GM18520 (cell line): ENCODE measurements around the gene ARFIP2.
A peak's percentile ranks its signal among the peaks of the same experiment; 100 is the strongest.
"Not testable (repeated sequence)": the region's sequence is repeated elsewhere in the genome, so short reads cannot be mapped to it uniquely, and the experiment has no call there.

Experiments used
- ATAC-seq: cut with Tn5 transposase; IDR thresholded peaks from one replicate; pipeline ENCODE4 v1.9.1; 2021; ENCODE audit not compliant: unreplicated experiment

The ARFIP2 gene, protein sequence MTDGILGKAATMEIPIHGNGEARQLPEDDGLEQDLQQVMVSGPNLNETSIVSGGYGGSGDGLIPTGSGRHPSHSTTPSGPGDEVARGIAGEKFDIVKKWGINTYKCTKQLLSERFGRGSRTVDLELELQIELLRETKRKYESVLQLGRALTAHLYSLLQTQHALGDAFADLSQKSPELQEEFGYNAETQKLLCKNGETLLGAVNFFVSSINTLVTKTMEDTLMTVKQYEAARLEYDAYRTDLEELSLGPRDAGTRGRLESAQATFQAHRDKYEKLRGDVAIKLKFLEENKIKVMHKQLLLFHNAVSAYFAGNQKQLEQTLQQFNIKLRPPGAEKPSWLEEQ

DNA sequence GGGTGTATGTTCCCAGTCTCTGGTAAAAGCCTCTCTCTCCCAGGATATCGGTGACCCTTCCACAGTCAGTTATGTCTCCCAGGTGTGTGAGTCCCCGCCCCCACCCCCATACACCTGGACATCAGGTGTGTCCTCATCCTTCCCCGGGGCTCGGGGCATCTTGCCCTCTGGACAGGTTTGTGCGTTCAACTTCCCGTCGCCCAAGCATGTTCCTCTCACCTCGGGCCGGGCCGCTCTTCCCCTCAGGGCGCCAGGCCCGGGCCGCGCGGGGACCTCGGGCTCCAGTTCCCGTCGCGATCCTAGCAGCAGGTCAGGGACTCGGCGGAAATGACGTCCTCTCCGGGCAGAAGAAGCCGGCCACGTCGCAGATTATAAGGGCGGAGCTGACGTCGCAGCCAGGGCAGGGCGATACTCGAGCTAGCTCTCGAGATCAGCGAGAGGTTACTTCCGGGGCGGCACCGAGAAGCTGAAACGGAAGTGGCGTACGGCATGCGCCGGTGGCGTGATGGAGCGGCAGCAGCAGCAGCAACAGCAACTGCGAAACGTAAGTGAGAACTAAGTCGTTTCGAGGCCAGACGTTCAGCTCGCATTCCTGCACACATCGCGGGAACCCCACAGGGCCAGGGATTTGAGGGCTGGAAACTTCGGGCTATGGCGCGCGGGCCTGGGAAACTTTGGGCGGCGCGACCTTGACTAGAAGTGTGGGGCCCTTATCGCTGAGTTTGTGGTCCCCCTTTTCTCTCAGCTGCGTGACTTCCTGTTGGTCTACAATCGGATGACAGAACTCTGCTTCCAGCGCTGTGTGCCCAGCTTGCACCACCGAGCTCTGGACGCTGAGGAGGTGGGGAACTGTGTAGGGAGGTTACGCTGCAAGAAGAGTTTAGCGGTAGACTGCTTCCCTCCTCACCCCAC lies at the start of gene ARFIP2, which contains the start of gene TIMM10B:
Gene ARFIP2, minus strand, starts transcription at position 320 of the 912 bp plus-strand sequence. CDS start 910 bp downstream, outside the sequence.
Gene TIMM10B, plus strand, starts transcription at position 490 of the 912 bp plus-strand sequence. Its CDS starts 16 bp downstream, at position 506.
- ATAC-seq: peak; percentile 99

GRCh38 chr11:6530848-6531247 lies 49.7 kb upstream of the ARFIP2 start:
- ATAC-seq: no peak

GRCh38 chr11:6529266-6529665 lies 48.1 kb upstream of the ARFIP2 start:
- no peak for ATAC-seq

DNA sequence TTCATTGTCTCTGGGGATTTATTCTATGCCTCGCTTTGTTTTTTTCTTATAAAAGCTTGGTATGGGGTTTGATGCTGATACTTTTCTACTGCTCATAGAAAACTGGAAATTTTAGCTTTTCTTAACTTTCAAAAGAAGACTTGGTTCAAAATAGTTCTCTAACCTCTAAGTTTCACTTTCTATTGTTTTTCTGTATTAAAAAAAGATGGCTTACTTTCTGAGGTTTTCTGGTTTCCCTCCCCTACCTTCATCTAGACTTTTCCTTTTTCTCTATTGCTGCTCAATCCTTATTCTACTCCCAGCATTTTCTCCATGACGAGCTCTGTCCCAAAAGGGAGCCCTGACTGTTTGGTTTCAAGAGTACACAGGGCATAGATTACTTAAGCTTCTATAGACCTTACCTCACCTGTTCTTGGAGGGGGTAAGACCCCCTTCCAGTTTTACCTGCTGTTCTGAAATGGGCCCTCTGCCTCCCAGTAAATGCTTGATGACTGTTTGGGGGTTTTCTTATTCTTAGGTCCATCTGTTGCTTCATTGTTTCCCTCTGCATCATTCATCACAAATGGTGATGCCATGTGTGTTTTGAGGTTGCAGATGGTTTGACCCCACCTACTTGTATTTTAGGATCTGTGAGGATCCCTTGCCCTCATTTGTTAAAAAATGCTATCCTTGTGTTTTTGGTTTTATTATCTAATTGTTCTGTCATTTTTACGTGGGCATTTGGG lies 45.4 kb upstream of the ARFIP2 start:
- ATAC-seq: no peak

DNA sequence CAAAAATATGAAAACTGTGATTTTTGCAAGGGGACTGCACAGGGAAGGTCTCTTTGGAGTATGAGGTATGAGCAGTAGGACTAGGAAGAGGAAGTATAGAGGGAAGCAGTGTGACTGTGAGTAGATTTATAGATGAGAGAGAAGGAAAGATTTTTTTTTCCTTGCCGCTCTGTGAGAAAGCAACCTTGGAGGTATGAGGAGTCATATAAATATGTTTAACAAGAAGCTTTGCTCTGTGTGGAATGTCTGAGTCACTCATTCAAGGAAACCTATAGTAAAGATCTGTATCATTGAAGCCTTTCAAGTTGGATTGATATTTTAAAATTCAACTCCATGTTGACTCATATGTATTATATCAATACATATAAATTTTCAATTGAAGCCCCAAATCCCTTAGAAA lies 42.1 kb upstream of the ARFIP2 start:
- no peak for ATAC-seq

GRCh38 chr11:6521946-6522345 lies 40.8 kb upstream of the ARFIP2 start:
- ATAC-seq: not testable (repeated sequence)

DNA sequence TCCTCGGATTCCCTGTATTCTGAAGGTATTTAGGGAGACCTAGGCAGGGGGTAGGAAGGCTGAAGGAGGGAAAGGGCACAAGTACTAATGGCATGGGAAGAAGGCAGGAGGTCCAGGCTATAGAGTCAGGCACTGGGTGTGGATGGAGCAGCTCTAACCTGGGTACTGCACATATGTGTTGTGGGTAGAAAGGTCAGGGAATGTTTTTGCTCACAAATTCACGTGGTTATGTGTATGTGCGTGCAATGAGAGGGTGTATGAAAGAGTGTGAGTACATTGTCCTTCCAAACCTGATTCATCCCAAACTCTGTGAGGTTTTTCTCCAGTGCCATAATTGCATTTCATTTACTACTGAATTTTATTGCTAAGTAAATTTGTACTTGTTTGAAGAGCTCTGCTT lies 39.1 kb upstream of the ARFIP2 start:
- no peak for ATAC-seq

DNA sequence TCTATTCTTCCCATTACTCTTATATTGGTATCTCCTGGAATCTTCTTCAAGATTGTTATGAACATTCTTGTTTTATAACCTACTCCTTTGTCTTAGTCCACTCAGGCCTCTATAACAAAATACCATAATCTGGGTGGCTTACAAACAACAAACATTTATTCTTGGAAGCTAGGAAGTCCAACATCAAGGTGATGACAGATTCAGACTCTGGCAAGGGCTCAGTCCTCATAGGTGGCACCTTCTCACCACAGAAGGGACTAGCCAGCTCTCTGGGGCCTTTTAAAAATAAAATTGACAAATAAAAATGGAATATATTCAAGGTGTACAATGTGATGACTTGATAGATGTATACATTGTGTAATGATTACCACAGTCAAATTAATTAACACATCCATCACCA lies 35.7 kb upstream of the ARFIP2 start:
- ATAC-seq: no peak

- ATAC-seq: no peak
Observed at GRCh38 chr11:6505577-6506240, 24.6 kb upstream of the ARFIP2 start.

DNA sequence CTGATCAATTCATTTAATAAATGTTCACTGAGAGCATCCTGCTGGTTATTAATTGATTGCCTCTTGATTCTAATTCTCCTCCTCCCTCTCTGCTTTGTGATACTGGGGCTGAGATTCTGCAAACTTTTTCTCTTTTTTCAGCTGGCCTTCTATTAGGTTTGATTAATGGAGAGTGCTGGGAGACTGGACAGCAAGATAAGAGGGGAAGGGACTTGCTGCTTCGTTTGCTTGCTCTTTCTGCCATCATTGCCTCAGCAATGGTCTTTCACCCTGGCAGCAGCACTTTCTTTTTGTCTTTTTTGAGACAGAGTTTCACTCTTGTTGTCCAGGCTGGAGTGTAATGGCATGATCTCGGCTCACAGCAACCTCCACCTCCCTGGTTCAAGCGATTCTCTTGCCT lies 23.0 kb upstream of the ARFIP2 start:
- ATAC-seq: no peak

DNA sequence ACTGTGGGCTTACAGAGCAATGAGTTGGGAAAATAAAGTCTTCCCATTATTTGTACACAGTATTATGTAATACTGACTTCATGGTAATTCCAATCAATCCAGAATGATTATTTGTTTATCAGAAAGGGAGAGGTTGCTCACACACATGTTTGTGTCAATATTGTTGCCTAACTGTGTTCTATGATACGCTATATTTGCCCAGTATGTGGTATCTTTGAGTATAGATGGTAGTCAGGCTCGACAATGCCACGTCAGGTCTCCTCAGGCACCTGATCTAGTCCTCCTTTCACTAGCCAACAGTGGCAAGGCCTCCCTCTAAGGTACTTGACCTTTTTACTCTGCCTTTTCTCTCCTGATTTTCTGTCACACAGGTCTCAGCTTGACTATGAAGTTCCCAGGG lies 21.3 kb upstream of the ARFIP2 start:
- ATAC-seq: no peak

GRCh38 chr11:6498544-6498943 lies 17.4 kb upstream of the ARFIP2 start:
- no peak for ATAC-seq

DNA sequence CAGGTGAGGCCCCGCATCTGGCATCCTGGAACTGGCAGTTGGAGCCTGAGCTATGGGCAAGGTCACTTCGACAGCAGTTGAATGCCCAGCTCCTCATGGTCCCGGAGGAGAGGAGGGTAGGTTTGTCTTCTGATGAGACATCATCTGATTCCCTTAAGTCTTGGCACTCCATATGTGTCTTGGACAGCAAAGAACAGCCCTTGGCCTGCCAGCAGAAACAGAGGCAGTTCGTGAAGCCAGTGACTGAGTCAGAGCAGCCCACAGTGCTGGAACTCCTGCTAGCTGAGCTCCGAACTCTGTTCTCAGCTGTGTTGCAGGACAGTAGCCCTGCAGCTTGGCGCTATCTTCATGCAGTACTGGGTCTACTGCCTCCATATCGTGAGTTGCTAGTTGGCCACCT lies 17.0 kb upstream of the ARFIP2 start:
- no peak for ATAC-seq

DNA sequence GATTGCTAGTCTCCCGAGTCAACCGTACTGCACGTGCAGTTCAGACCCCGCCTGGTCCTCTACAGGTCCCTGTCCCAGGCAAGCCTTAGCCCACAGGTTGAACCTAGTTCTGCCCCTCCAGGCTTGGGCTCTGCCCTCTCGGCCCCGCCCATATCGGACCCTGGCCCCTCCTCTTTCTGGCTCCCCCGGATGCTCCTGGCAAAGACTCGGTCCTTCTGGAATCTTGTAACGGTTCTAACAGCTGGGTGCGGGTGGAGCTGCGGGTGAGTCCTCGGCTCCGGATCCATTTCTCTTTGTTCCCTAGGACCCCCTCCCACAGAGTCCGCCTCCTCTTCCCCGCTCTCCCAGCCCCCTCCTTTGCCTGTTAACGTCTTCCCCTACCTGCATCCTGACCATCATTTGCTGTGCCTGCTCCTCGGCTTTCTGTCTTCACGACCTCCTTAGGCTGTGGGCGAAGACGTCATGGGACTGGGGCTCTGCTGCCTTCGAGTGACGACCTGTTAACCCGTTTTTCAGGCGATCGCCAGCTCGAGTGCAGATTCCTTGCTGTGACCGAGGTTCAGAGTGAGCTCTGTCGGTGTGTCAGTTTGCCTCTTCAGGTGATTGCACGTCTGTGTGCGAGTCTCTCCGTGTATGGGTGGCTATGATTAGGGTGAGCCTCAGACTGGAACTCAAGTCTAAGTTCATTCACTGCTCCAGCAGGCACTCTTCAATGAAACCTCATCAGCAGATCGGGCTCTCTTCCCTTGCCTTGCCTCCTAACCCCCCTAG lies 16.1 kb upstream of the ARFIP2 start, which contains the start of gene DNHD1:
Gene DNHD1, plus strand, starts transcription at position 212 of the 771 bp plus-strand sequence. CDS start 936 bp downstream, outside the sequence.
- ATAC-seq: no peak

GRCh38 chr11:6489306-6489705 lies 8.2 kb upstream of the ARFIP2 start:
- ATAC-seq: no peak

- no peak for ATAC-seq
Observed at GRCh38 chr11:6488821-6489220, 7.7 kb upstream of the ARFIP2 start.

GRCh38 chr11:6488342-6488741 lies 7.2 kb upstream of the ARFIP2 start:
- ATAC-seq: no peak

GRCh38 chr11:6486938-6487337 lies 5.8 kb upstream of the ARFIP2 start:
- ATAC-seq: no peak

GRCh38 chr11:6486256-6486655 lies 5.1 kb upstream of the ARFIP2 start:
- ATAC-seq: no peak

GRCh38 chr11:6485661-6486060 lies 4.5 kb upstream of the ARFIP2 start:
- ATAC-seq: no peak
